DND-41 (cell line): ENCODE data around the gene LRRC10.

Experiments used
- ATAC-seq: fragments of 200-7000 bp; cut with Tn5 transposase; 3 replicates; pipeline ENCODE4 v1.9.1; 2021; ENCODE audit warnings: low read depth; ENCODE audit not compliant: insufficient read depth
- DNase-seq: peaks from one replicate; pipeline ENCODE4 v3.0.0-alpha.2; 2020
- H2AFZ ChIP-seq: 2 replicates; pipeline ENCODE4 v1.6.0; 2012; ENCODE audit warnings: low read depth, low read length
- H3K27ac ChIP-seq: 2 replicates; pipeline ENCODE4 v1.5.1; 2012; ENCODE audit warnings: low read length, inconsistent platforms
- H3K27me3 ChIP-seq: fragments of 200-600 bp; sonication (generic); 2 replicates; pipeline ENCODE4 v1.6.0; 2012; ENCODE audit warnings: low read length, mild to moderate bottlenecking, inconsistent platforms; ENCODE audit not compliant: insufficient read depth, poor library complexity
- H3K36me3 ChIP-seq: 2 replicates; pipeline ENCODE4 v1.5.1; 2012; ENCODE audit warnings: low read length, inconsistent platforms; ENCODE audit not compliant: insufficient read depth
- H3K4me1 ChIP-seq: 2 replicates; pipeline ENCODE4 v1.5.1; 2012; ENCODE audit warnings: mild to moderate bottlenecking, low read length; ENCODE audit not compliant: insufficient read depth
- H3K4me2 ChIP-seq: 2 replicates; pipeline ENCODE4 v1.6.0; 2012; ENCODE audit warnings: mild to moderate bottlenecking, moderate library complexity, low read length, inconsistent platforms; ENCODE audit not compliant: insufficient read depth
- H3K4me3 ChIP-seq, 2 experiments: fragments of 200-600 bp in 1 of 2; shearing (Covaris generic) in 1 of 2; 2 replicates each; pipeline ENCODE4 v1.5.1; 2012 to 2016; ENCODE audit warnings: inconsistent platforms in 2 of 2, low read length in 2 of 2, mild to moderate bottlenecking in 2 of 2, low read depth in 1 of 2, moderate library complexity in 1 of 2
- H3K79me2 ChIP-seq: 2 replicates; pipeline ENCODE4 v1.6.0; 2012; ENCODE audit warnings: low read length, inconsistent platforms; ENCODE audit not compliant: insufficient read depth
- H3K9ac ChIP-seq: 2 replicates; pipeline ENCODE4 v1.6.0; 2012; ENCODE audit warnings: low read depth, mild to moderate bottlenecking, inconsistent platforms, low read length, moderate library complexity
- H3K9me3 ChIP-seq: 2 replicates; pipeline ENCODE4 v1.5.1; 2012; ENCODE audit warnings: low read length, moderate library complexity, mild to moderate bottlenecking, inconsistent platforms; ENCODE audit not compliant: insufficient read depth, severe bottlenecking
- H4K20me1 ChIP-seq: 2 replicates; pipeline ENCODE4 v1.6.0; 2012; ENCODE audit warnings: low read length; ENCODE audit not compliant: insufficient read depth
- EZH2 ChIP-seq: IDR thresholded peaks from 3 replicates; pipeline ENCODE4 v1.6.1; 2012; ENCODE audit warnings: borderline replicate concordance, low read depth, mild to moderate bottlenecking, moderate library complexity, low read length, inconsistent platforms; ENCODE audit not compliant: severe bottlenecking
- TF ChIP-seq, protein P1 (sequence below): IDR thresholded peaks from 2 replicates; pipeline ENCODE4 v1.5.1; 2012; ENCODE audit warnings: borderline replicate concordance, low read length, moderate library complexity, mild to moderate bottlenecking; ENCODE audit not compliant: poor library complexity, severe bottlenecking; ENCODE audit errors: extremely low read depth

The LRRC10 gene, protein sequence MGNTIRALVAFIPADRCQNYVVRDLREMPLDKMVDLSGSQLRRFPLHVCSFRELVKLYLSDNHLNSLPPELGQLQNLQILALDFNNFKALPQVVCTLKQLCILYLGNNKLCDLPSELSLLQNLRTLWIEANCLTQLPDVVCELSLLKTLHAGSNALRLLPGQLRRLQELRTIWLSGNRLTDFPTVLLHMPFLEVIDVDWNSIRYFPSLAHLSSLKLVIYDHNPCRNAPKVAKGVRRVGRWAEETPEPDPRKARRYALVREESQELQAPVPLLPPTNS

DNA sequence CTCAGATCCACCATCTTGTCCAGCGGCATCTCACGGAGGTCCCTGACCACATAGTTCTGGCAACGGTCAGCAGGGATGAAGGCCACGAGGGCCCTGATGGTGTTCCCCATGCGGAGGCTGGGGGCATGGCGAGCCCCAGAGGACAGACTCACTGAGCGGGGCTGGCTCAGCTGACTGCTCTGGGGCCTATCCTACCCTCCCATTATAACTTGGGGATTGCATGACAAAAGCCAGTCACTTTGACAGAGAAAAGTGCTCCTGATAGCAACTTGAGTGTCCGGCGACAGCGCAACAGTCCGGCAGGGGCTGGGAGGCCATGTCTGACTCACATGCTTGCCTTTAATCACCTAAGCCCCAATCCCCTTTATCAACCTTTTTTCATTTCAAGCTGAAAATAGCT is at the start of gene LRRC10:
Gene LRRC10 (minus strand): TSS at position 179 of the 400 bp plus-strand sequence. CDS start 69 bp downstream, at position 110.
- ATAC-seq (no peak), DNase-seq (no peak)
- no peak within 1 kb of the TSS for H3K4me3 ChIP-seq
- H3K36me3 ChIP-seq, result no peaks in the 10 kb centered on the region
- H3K27ac ChIP-seq, result no peak within 1 kb of the TSS
- H3K9ac ChIP-seq, result no peak within 1 kb of the TSS
- H3K79me2 ChIP-seq, result no peaks in the 10 kb centered on the region
- H2AFZ ChIP-seq, result no peak within 1 kb of the TSS
- H3K9me3 ChIP-seq, result no peaks in the 10 kb centered on the region
- H3K4me2 ChIP-seq, result no peak within 1 kb of the TSS
- H4K20me1 ChIP-seq, result no peaks in the 10 kb centered on the region
- TF ChIP-seq, protein P1, sequence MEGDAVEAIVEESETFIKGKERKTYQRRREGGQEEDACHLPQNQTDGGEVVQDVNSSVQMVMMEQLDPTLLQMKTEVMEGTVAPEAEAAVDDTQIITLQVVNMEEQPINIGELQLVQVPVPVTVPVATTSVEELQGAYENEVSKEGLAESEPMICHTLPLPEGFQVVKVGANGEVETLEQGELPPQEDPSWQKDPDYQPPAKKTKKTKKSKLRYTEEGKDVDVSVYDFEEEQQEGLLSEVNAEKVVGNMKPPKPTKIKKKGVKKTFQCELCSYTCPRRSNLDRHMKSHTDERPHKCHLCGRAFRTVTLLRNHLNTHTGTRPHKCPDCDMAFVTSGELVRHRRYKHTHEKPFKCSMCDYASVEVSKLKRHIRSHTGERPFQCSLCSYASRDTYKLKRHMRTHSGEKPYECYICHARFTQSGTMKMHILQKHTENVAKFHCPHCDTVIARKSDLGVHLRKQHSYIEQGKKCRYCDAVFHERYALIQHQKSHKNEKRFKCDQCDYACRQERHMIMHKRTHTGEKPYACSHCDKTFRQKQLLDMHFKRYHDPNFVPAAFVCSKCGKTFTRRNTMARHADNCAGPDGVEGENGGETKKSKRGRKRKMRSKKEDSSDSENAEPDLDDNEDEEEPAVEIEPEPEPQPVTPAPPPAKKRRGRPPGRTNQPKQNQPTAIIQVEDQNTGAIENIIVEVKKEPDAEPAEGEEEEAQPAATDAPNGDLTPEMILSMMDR, result no peak
- TF ChIP-seq EZH2, result no peak
- H3K27me3 ChIP-seq, result peaks cover 3% of the 10 kb centered on the region
- no peaks in the 10 kb centered on the region for H3K4me1 ChIP-seq

DNA sequence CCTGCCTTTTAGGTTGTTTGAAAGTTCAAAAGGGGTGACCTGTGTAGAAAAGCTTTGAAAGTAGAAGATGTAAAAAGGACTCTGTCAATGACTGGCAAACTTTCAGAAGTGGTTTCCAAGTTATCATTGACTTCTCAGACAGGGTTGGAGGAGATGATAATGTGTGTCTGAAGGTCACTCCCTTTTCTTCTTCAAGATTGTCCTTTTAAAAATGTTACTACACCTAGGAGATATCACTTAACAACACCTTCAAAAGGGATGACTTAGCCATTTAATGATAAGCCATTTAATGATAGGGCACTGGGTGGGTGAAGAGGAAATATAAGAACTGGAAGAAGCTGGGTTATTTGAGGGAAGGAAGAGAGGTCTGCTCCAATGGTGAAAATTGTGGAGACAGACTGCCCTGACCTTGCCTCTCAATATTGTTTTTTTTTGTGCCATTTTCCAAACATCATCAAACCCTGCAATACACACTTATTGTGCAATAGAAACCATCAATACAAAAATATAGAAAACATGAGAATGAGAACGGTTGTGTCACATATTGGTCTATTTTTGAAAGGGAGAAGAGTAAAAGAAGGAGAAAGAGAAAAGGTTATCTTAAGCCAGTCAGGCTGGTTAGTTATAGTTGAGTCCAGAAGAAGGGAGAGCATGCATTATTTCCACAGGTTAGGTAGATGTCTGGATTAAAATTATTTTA is 49.6 kb upstream of the LRRC10 start:
- Histone ChIP-seq H4K20me1 (no peaks in the 10 kb centered on the region), H3K79me2 (no peaks in the 10 kb centered on the region), H3K4me2 (no peak overlapping the region), H3K4me1 (no peaks in the 10 kb centered on the region), H3K27ac (no peak overlapping the region), H2AFZ (no peak overlapping the region), H3K27me3 (peaks cover 4% of the 10 kb centered on the region), H3K4me3 (no peak overlapping the region), H3K36me3 (no peaks in the 10 kb centered on the region), H3K9ac (no peak overlapping the region), H3K9me3 (no peaks in the 10 kb centered on the region)
- DNase-seq, result no peak
- ATAC-seq, result no peak
- TF ChIP-seq, protein P1, result no peak
- TF ChIP-seq EZH2, result no peak

DNA sequence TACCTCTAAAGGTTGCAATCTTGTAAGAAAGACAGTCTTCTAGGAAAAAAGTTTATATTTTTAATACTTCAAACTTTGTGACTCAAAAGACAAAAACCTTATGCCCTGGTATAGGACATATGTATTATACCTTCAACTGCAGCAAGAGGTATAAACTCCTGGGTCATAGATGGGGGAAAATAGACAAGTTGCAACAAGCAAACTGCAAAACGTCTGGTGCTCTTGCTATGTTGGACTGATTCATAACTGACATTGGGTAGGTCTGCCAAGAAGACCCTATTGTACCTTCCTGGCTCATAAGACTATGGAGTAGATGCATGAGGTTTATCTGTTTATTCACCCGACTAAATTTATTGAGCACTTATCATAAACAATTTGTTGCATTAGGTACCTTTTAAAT is 47.5 kb upstream of the LRRC10 start:
- H3K4me2 ChIP-seq, result no peak overlapping the region
- no peak for TF ChIP-seq EZH2
- TF ChIP-seq, protein P1, result no peak
- H3K4me3 ChIP-seq, result no peak overlapping the region

More for the DNA sequence above, 47.5 kb upstream of the LRRC10 start:
- Histone ChIP-seq H3K9me3 (no peaks in the 10 kb centered on the region), H3K79me2 (no peaks in the 10 kb centered on the region), H3K27me3 (peaks cover 8% of the 10 kb centered on the region), H4K20me1 (no peaks in the 10 kb centered on the region), H3K4me1 (no peaks in the 10 kb centered on the region), H2AFZ (no peak overlapping the region), H3K27ac (no peak overlapping the region), H3K36me3 (no peaks in the 10 kb centered on the region), H3K9ac (no peak overlapping the region)
- no peak for ATAC-seq
- DNase-seq, result no peak
